NCI-H1694 treated with DMSO at 0.1 percent for 48 hours (cell line): Measurements from ENCODE around the gene FOXP2.
"Not testable (repeated sequence)": the region's sequence is repeated elsewhere in the genome, so short reads cannot be mapped to it uniquely, and the experiment has no call there.

Experiments used
- DNase-seq: peaks from one replicate; lab custom pipeline; 2025; lab: John Stamatoyannopoulos, UW

The FOXP2 gene

DNA sequence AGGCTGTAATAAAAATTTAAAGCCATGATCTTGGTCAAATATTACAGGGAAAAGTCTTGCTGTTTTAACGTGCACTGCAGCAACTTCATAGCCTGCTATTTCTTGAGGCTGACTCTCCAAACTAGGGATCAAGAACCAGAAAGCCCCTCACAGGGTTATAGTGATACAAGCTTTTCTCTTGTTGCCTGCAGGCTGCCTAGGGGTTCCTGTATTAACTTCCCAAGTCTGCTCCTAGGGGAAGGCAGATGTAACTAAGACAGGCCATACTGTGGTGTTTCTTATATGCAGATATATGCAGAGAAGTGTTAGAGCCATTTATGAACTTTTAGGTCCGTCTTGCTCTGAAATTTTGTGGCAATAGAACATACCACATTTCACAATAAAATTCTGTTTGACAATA lies 175.7 kb downstream of the FOXP2 start:
- DNase-seq: no peak

GRCh38 chr7:114598946-114599345 lies 184.3 kb downstream of the FOXP2 start:
- no peak for DNase-seq

- no peak for DNase-seq
Observed at GRCh38 chr7:114606100-114606499, 191.5 kb downstream of the FOXP2 start.

- not testable (repeated sequence) for DNase-seq
Observed at GRCh38 chr7:114608822-114609221, 194.2 kb downstream of the FOXP2 start.

DNA sequence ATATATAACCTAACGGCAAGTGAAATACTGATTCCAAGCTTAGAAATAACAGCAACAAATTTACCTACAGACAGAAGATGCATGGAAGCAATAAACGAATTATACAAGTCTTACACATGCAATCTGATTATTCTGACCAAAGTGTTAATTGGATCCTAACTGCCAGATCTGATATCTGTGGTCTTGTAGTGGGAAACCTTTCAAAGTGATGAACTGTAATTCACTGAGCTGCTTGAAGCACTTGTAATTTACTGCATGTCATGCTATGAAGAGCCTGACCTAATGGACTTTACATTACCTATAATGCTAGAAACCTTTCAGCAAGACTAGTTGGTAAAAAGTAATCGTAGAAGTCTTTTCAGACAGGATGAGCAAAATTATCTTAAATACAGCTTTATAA lies 205.6 kb downstream of the FOXP2 start:
- DNase-seq: no peak

- no peak for DNase-seq
Observed at GRCh38 chr7:114622221-114622620, 207.6 kb downstream of the FOXP2 start.

DNA sequence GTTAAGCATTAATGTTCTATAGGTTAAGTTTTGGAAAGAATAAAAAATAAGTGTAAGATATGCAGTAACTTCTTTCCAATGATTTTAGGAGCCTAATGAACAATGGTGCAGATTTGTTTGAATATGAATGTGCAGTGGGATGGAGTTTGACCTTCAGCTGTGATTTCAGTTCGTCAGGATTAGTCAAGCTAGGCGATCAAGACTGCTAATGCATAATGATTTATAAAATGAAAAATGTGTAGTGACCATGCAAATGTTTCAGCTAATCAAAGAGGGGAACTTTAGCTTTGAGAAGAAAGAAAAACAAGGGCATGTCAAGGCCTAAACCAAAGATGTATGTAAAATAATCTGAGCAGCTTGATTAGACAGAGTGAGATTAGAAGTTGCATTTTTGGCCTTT lies 208.5 kb downstream of the FOXP2 start:
- no peak for DNase-seq

- no peak for DNase-seq
Observed at GRCh38 chr7:114627231-114627630, 212.6 kb downstream of the FOXP2 start.

GRCh38 chr7:114628362-114628761 lies 213.7 kb downstream of the FOXP2 start:
- no peak for DNase-seq

- no peak for DNase-seq
Observed at GRCh38 chr7:114629762-114630161, 215.1 kb downstream of the FOXP2 start.

DNA sequence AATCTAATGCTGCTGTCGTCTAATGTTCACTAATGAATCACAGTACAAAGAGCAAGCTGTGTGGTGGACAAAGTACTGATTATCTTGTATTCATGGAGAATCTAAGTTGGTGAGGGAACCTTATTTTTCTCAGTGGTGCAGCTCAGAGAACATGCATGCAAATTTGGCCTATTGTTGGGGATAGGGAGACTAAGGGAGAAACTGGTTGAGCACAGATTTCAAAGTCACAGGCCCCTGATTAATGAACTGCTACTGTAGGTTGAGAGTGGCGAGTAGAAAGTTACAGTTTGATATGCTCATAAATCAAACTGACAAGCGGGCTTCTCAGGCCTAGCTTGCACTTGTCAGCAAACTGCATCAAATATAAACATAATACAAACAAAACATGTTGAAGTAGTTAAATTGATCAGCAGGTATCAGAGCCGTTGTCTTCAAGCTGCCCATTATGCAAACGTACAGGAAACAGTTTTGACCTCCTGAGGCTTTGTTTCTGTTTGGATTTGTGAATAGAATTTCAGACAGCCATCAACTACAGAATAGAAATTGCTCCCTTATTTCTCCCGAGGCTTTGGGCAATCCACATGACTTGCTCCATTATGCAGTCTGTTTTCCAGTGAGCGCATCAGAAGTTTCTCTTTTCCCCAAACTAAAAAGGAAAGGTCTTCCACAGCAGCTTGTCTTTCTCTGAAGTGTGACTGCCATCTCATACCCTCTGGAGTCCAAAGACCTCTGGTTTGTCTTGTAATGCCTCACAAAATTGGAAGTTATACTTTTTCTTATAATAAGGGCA lies 215.8 kb downstream of the FOXP2 start:
- DNase-seq: no peak

DNA sequence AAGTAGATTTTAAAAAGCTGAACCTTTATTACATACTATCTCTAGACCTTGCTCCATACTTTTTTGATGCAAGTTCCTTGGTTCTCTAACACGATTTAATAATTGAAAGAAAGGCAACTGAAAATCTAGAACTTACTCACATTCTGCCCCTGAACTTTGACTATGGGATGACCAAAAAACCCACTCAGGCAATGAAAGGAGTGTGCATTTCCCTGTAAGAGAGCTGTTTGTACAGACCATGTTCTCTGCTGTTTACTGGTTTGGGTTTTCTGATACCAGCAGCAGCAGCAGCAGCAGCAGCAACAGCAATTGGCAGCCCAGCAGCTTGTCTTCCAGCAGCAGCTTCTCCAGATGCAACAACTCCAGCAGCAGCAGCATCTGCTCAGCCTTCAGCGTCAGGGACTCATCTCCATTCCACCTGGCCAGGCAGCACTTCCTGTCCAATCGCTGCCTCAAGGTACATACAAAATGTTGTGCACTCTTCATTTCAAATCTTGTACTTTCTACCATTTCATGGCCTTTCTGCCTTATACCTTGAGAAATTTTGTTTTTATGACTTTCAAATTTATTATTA lies 216.7 kb downstream of the FOXP2 start:
- no peak for DNase-seq

GRCh38 chr7:114639451-114639850 lies 224.8 kb downstream of the FOXP2 start:
- no peak for DNase-seq

GRCh38 chr7:114644455-114644854 lies 229.8 kb downstream of the FOXP2 start:
- no peak for DNase-seq

- DNase-seq: peak; percentile 69
Observed at GRCh38 chr7:114645451-114645850, 230.8 kb downstream of the FOXP2 start.

DNA sequence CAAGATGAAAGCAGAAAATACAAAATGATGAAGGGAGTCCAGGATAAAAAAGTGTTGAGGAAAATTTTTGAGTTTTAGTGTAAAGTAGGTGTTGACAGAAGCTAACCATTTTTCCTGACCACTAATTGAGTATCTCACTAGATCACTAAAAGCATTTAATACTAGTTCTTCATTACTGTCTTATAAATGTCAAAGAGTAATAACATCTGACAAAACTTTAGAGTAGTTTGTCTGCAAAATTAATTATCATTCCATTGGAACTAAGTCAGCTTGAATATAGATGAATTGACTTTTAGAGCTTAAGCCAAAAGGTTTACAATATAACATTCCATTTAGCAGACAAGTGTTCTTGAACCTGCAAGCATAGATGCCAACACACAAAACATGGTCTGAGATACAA lies 232.9 kb downstream of the FOXP2 start:
- DNase-seq: no peak

GRCh38 chr7:114648117-114648516 lies 233.5 kb downstream of the FOXP2 start:
- DNase-seq: no peak

- no peak for DNase-seq
Observed at GRCh38 chr7:114648680-114649079, 234.1 kb downstream of the FOXP2 start.

GRCh38 chr7:114649689-114650088 lies 235.1 kb downstream of the FOXP2 start:
- DNase-seq: no peak

DNA sequence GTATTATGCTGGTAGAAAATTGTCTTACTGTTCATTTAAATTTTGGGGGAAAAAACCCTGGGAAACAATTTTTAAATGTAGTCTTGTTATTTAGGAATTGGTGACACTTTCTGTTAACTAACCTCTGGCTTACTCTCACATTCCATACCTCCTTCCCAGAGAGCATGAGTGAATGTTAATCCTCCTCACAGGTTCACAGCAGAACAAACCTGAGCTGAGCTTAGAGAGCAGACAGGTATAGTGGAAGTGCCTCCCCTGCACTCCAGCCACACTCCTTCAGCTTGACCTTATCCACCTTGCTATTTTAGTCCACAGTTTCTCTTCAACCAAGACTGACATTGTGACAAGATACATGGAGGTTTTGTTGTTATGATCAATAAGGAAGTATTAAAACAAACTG lies 235.9 kb downstream of the FOXP2 start:
- DNase-seq: no peak

GRCh38 chr7:114652041-114652440 lies 237.4 kb downstream of the FOXP2 start:
- no peak for DNase-seq

- DNase-seq: no peak
Observed at GRCh38 chr7:114653364-114654088, 238.9 kb downstream of the FOXP2 start.

- DNase-seq: peak; percentile 89
Observed at GRCh38 chr7:114656466-114656865, 241.9 kb downstream of the FOXP2 start.
